Activated CD8-positive, alpha-beta memory T cell treated with anti-CD3 and anti-CD28 coated beads for 36 hours (primary cell): Measurements from ENCODE around the gene TMEM204. TPM values are rescaled to one million over a fixed set of nuclear protein-coding genes. Genes with fewer than 3 reads are reported as not detected.

ENCODE experiments used
- CTCF ChIA-PET: fragments of 350-600 bp; sonication (Branson Sonifier 250); formaldehyde crosslinking; loops from one replicate; lab custom pipeline; 2021; ENCODE audit warnings: antibody characterized with exemption; lab: Charles Lee
- POLR2A ChIA-PET: fragments of 350-600 bp; sonication (Branson Sonifier 250); formaldehyde crosslinking; loops from one replicate; lab custom pipeline; 2021; ENCODE audit warnings: antibody characterized with exemption; lab: Charles Lee
- total RNA-seq, 2 experiments: library from RNA; stranded (reverse); gene quantifications; one replicate each; pipeline ENCODE4 v1.2.3, GENCODE V29; 2021

Gene TMEM204
- total RNA-seq, 2 experiments from 2014 or later, result 22.6 to 22.8 TPM

- ChIA-PET POLR2A (interaction anchor here (0.7 kb wide), 1 partner anchor 62 kb away, joined by 3 read pairs; no protein-coding TSS in a partner anchor), CTCF (no interaction called here)
Measured at GRCh38 chr16:1511662-1512569, 21.6 kb upstream of the TMEM204 start.

GRCh38 chr16:1512774-1513173 is 20.7 kb upstream of the TMEM204 start:
- ChIA-PET POLR2A (no interaction called here), CTCF (interaction anchor here (0.7 kb wide), 1 partner anchor 22 kb away, joined by 3 read pairs; no protein-coding TSS in a partner anchor)

GRCh38 chr16:1514507-1514906 is 19.0 kb upstream of the TMEM204 start:
- POLR2A ChIA-PET, result interaction anchor here (0.7 kb wide), 1 partner anchor 11 kb away, joined by 3 read pairs; no protein-coding TSS in a partner anchor
- CTCF ChIA-PET, result interaction anchor here (0.6 kb wide), 1 partner anchor 11 kb away, joined by 3 read pairs; no protein-coding TSS in a partner anchor

- CTCF ChIA-PET, result no interaction called here
- POLR2A ChIA-PET, result interaction anchor here (0.6 kb wide), 1 partner anchor 21 kb away, joined by 7 read pairs; no protein-coding TSS in a partner anchor
Measured at GRCh38 chr16:1518626-1519135, 14.8 kb upstream of the TMEM204 start.

GRCh38 chr16:1519831-1520230 is 13.6 kb upstream of the TMEM204 start:
- POLR2A ChIA-PET, result no interaction called here
- CTCF ChIA-PET, result no interaction called here

- CTCF ChIA-PET, result no interaction called here
- POLR2A ChIA-PET, result no interaction called here
Measured at GRCh38 chr16:1520461-1520860, 13.0 kb upstream of the TMEM204 start.

GRCh38 chr16:1523581-1524245 is 9.8 kb upstream of the TMEM204 start:
- CTCF ChIA-PET, result interaction anchor here (0.9 kb wide), 1 partner anchor 73 kb away, joined by 3 read pairs; no protein-coding TSS in a partner anchor
- POLR2A ChIA-PET, result interaction anchor here (0.8 kb wide), 1 partner anchor 10 kb away, joined by 4 read pairs; the partner anchor contains the start of gene TMEM204

- POLR2A ChIA-PET, result interaction anchor here (0.8 kb wide), 1 partner anchor 9 kb away, joined by 4 read pairs; the partner anchor contains the start of gene TMEM204
- CTCF ChIA-PET, result interaction anchor here (0.9 kb wide), 1 partner anchor 72 kb away, joined by 3 read pairs; no protein-coding TSS in a partner anchor
Measured at GRCh38 chr16:1524366-1524765, 9.1 kb upstream of the TMEM204 start.

GRCh38 chr16:1525871-1526607 is 7.4 kb upstream of the TMEM204 start:
- ChIA-PET CTCF (no interaction called here), POLR2A (interaction anchor here (0.7 kb wide), 1 partner anchor 11 kb away, joined by 3 read pairs; no protein-coding TSS in a partner anchor)

- ChIA-PET POLR2A (no interaction called here), CTCF (no interaction called here)
Measured at GRCh38 chr16:1526608-1527555, 6.6 kb upstream of the TMEM204 start.

GRCh38 chr16:1527836-1528811 is 5.3 kb upstream of the TMEM204 start:
- POLR2A ChIA-PET, result no interaction called here
- CTCF ChIA-PET, result no interaction called here

- CTCF ChIA-PET, result no interaction called here
- POLR2A ChIA-PET, result interaction anchor here (0.7 kb wide), 1 partner anchor 47 kb away, joined by 8 read pairs; no protein-coding TSS in a partner anchor
Measured at GRCh38 chr16:1528921-1529537, 4.4 kb upstream of the TMEM204 start.

GRCh38 chr16:1530349-1530882 is 3.0 kb upstream of the TMEM204 start:
- ChIA-PET POLR2A (no interaction called here), CTCF (no interaction called here)

GRCh38 chr16:1530883-1531637 is 2.4 kb upstream of the TMEM204 start:
- ChIA-PET CTCF (interaction anchor here (0.6 kb wide), 1 partner anchor 39 kb away, joined by 3 read pairs; no protein-coding TSS in a partner anchor), POLR2A (no interaction called here)

- ChIA-PET POLR2A (no interaction called here), CTCF (interaction anchor here (0.6 kb wide), 1 partner anchor 40 kb away, joined by 3 read pairs; no protein-coding TSS in a partner anchor)
Measured at GRCh38 chr16:1531638-1531910, 1.9 kb upstream of the TMEM204 start.
